Naive thymus-derived CD4-positive, alpha-beta T cell (primary cell): ENCODE measurements around the gene FBLN1. TPM values are rescaled to one million over a fixed set of nuclear protein-coding genes. Genes with fewer than 3 reads are reported as not detected.

Experiments
- ATAC-seq: fragments of 150-1000 bp; cut with Tn5 transposase; 2 replicates; pipeline ENCODE4 v1.10.0; 2021; ENCODE audit warnings: mild to moderate bottlenecking, moderate library complexity
- CTCF ChIA-PET: fragments of 350-600 bp; sonication (Branson Sonifier 250); formaldehyde crosslinking; loops from one replicate; lab custom pipeline; 2021; ENCODE audit warnings: antibody characterized with exemption; lab: Charles Lee
- POLR2A ChIA-PET: fragments of 350-600 bp; sonication (Branson Sonifier 250); formaldehyde crosslinking; loops from one replicate; lab custom pipeline; 2021; ENCODE audit warnings: antibody characterized with exemption, inconsistent platforms; lab: Charles Lee
- DNase-seq, 9 donors: peaks; one replicate each; pipeline versions ENCODE4 v3.0.0 to v3.0.0-alpha.2; 2020 to 2022; ENCODE audit warnings: mixed read lengths in 1 of 9
- H3K27ac ChIP-seq: one replicate; pipeline ENCODE4 v1.7.0; 2013; ENCODE audit warnings: mild to moderate bottlenecking, low read depth, low read length, moderate library complexity
- H3K27me3 ChIP-seq, 2 donors: one replicate each; pipeline ENCODE4 v1.7.0; 2013; ENCODE audit warnings: low read length in 2 of 2, mild to moderate bottlenecking in 2 of 2, moderate library complexity in 2 of 2; ENCODE audit not compliant: control insufficient read depth in 2 of 2, insufficient read depth in 2 of 2
- H3K36me3 ChIP-seq, 3 experiments: 1 replicate in 2 of 3; 2 replicates in 1 of 3; pipeline ENCODE4 v1.7.0; 2013; ENCODE audit warnings: low read length in 3 of 3, mild to moderate bottlenecking in 3 of 3, moderate library complexity in 1 of 3; ENCODE audit not compliant: insufficient read depth in 3 of 3, control insufficient read depth in 2 of 3
- H3K4me1 ChIP-seq, 2 donors: one replicate each; pipeline ENCODE4 v1.7.0; 2013; ENCODE audit warnings: low read length in 2 of 2, mild to moderate bottlenecking in 2 of 2, moderate library complexity in 1 of 2; ENCODE audit not compliant: control insufficient read depth in 2 of 2, insufficient read depth in 2 of 2
- H3K4me3 ChIP-seq: 2 replicates; pipeline ENCODE4 v1.7.0; 2013; ENCODE audit warnings: mild to moderate bottlenecking, low read length
- H3K9me3 ChIP-seq, 3 experiments: 1 replicate in 2 of 3; 2 replicates in 1 of 3; pipeline ENCODE4 v1.7.0; 2013; ENCODE audit warnings: low read length in 3 of 3; ENCODE audit not compliant: control insufficient read depth in 2 of 3
- H3K27ac Mint-ChIP-seq, 9 donors: one replicate each; pipeline ENCODE4 v1.8.0; 2020 to 2022; ENCODE audit warnings: mixed read lengths in 9 of 9, mild to moderate bottlenecking in 8 of 9, moderate library complexity in 5 of 9, inconsistent platforms in 2 of 9
- H3K27me3 Mint-ChIP-seq, 5 donors: one replicate each; pipeline ENCODE4 v1.8.0; 2021 to 2022; ENCODE audit warnings: mixed read lengths in 5 of 5, mild to moderate bottlenecking in 1 of 5
- H3K36me3 Mint-ChIP-seq, 5 donors: one replicate each; pipeline ENCODE4 v1.8.0; 2020 to 2022; ENCODE audit warnings: mixed read lengths in 5 of 5, mild to moderate bottlenecking in 3 of 5, inconsistent platforms in 1 of 5
- H3K4me1 Mint-ChIP-seq, 7 donors: one replicate each; pipeline ENCODE4 v1.8.0; 2020 to 2022; ENCODE audit warnings: mixed read lengths in 7 of 7, mild to moderate bottlenecking in 3 of 7, inconsistent platforms in 1 of 7
- H3K4me3 Mint-ChIP-seq, 10 donors: one replicate each; pipeline ENCODE4 v1.8.0; 2020 to 2022; ENCODE audit warnings: mild to moderate bottlenecking in 10 of 10, mixed read lengths in 10 of 10, moderate library complexity in 6 of 10, inconsistent platforms in 2 of 10
- H3K9me3 Mint-ChIP-seq, 11 donors: one replicate each; pipeline ENCODE4 v1.8.0; 2020 to 2022; ENCODE audit warnings: mixed read lengths in 11 of 11, mild to moderate bottlenecking in 4 of 11, inconsistent platforms in 1 of 11, moderate library complexity in 1 of 11
- intact Hi-C, 2 donors: fragments of 100-400 bp; cut with micrococcal nuclease; formaldehyde crosslinking; loops; one replicate each; pipeline ENCODE4 v1.15.1; 2023
- polyA plus RNA-seq, 2 donors: library from polyadenylated mRNA; unstranded; fragments of 300-500 nt; fragmentation: Illumina TruSeq; gene quantifications; one replicate each; pipeline ENCODE4 v1.2.3, GENCODE V29; 2021
- total RNA-seq, 6 experiments: library from RNA in 5 of 6; stranded (reverse) in 5 of 6; gene quantifications; 1 replicate in 5 of 6; 2 replicates in 1 of 6; pipeline ENCODE4 v1.2.3 and lab custom pipeline; 2021 to 2026

FBLN1 gene
- total and polyA plus RNA-seq, 7 experiments from 2014 or later: 0.11 to 1.1 TPM; not detected in 5

DNA sequence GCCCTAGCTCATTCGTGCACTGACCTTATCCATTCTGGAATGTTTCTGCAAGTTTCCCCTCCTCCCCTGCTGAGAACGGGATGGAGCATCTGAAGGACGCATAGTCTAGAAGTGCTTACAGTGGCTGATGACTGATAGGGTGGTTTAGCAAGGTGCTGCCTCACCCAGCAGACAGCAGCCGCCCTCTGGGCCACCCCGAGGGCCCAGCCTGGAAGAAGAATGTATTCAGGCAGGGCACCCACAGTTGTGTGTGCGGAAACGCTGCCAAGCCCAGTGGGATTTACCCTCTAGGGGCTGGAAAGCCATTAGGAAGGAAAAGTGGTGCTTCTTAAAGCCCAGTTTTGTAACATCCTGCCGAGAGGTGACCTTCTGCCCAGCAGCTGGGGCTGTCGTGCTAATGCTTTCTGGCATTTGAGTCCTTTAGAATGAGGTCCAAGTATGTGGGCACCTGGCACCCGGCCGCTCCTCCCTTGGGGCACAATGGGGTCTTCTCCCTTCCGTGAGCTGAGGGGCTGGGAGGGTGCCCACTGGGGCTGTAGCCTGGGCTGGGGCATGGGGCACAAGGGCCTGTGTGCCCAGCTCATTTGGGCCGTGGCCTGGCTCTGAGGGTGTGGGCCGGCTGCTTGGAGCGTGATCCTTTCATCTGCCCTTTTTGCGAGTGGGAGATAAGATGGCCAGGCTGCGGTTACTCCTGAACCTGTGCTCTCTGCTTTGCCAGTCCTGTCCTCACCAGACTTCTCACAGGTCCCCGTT is 14.4 kb downstream of the FBLN1 start:
- no peak overlapping the region for H3K4me3 ChIP-seq
- no peaks in the 10 kb centered on the region for H3K9me3 Mint-ChIP-seq
- no peak for ATAC-seq
- CTCF ChIA-PET: no interaction called here
- H3K27ac Mint-ChIP-seq: no peak overlapping the region
- no peak overlapping the region for H3K27ac ChIP-seq
- H3K27me3 ChIP-seq: no peaks in the 10 kb centered on the region
- H3K4me1 ChIP-seq: no peaks in the 10 kb centered on the region
- H3K4me1 Mint-ChIP-seq: no peaks in the 10 kb centered on the region
- no peaks in the 10 kb centered on the region for H3K36me3 ChIP-seq
- no peak for DNase-seq
- H3K27me3 Mint-ChIP-seq: peaks cover 0 to 8% (median 0%) of the 10 kb centered on the region in 5 donors
- POLR2A ChIA-PET: no interaction called here
- intact Hi-C loops: no loop called here
- H3K4me3 Mint-ChIP-seq: no peak overlapping the region
- H3K9me3 ChIP-seq: no peaks in the 10 kb centered on the region
- H3K36me3 Mint-ChIP-seq: no peaks in the 10 kb centered on the region

DNA sequence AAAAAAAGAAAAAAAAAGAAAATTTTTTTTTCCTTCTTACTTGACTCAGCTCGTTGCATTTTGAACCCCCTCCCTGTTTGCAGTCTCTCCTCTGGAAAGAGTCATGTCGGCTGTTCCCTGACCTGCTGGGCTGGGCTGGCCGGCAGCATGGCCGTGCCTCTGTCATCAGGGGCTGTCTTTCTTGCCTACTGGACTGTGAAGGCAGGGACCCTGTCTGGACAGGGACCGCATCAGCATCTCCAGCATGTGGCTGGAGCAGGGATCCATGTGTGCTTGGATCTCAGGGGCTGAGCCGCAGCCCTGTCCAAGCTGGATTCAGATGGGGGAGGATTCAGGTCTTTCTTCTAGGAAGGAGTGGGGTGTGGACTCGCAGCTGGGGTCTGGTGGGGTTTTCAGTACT is 15.5 kb downstream of the FBLN1 start:
- H3K27me3 Mint-ChIP-seq: peaks cover 0 to 8% (median 0%) of the 10 kb centered on the region in 5 donors
- no peaks in the 10 kb centered on the region for H3K27me3 ChIP-seq
- POLR2A ChIA-PET: no interaction called here
- intact Hi-C loops: no loop called here
- H3K36me3 Mint-ChIP-seq: no peaks in the 10 kb centered on the region
- H3K4me1 Mint-ChIP-seq: no peaks in the 10 kb centered on the region
- no peaks in the 10 kb centered on the region for H3K36me3 ChIP-seq
- CTCF ChIA-PET: no interaction called here
- no peaks in the 10 kb centered on the region for H3K9me3 Mint-ChIP-seq
- H3K9me3 ChIP-seq: no peaks in the 10 kb centered on the region
- H3K27ac Mint-ChIP-seq: no peak overlapping the region
- no peak overlapping the region for H3K27ac ChIP-seq
- ATAC-seq (no peak), DNase-seq (no peak)
- H3K4me3 ChIP-seq: no peak overlapping the region
- H3K4me1 ChIP-seq: no peaks in the 10 kb centered on the region
- H3K4me3 Mint-ChIP-seq: no peak overlapping the region

DNA sequence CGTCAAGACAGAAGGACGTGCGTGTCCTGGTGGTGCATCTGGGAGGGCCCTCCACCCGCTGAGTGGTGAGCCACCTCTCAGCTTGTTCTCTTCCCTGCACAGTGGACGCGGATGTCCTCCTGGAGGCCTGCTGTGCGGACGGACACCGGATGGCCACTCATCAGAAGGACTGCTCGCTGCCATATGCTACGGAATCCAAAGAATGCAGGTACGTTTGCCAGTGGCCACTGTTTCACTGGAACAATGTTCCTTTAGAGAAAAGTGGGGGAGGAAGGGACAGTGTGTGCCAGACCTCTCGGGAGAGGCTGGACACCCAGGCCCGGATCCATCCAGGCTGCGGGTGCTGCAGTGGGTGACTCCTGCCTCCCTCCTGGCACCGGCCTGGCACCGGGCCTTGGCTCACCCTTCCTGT is 15.9 kb downstream of the FBLN1 start:
- Mint-ChIP-seq H3K4me1 (no peaks in the 10 kb centered on the region), H3K4me3 (no peak overlapping the region), H3K27me3 (peaks cover 0 to 8% (median 0%) of the 10 kb centered on the region in 5 donors), H3K9me3 (no peaks in the 10 kb centered on the region), H3K27ac (no peak overlapping the region), H3K36me3 (no peaks in the 10 kb centered on the region)
- no peak overlapping the region for H3K4me3 ChIP-seq
- ATAC-seq (no peak), DNase-seq (no peak)
- no peaks in the 10 kb centered on the region for H3K9me3 ChIP-seq
- intact Hi-C loops: no loop called here
- POLR2A ChIA-PET: no interaction called here
- CTCF ChIA-PET: no interaction called here
- H3K27me3 ChIP-seq: no peaks in the 10 kb centered on the region
- no peaks in the 10 kb centered on the region for H3K4me1 ChIP-seq
- H3K36me3 ChIP-seq: no peaks in the 10 kb centered on the region
- H3K27ac ChIP-seq: no peak overlapping the region

DNA sequence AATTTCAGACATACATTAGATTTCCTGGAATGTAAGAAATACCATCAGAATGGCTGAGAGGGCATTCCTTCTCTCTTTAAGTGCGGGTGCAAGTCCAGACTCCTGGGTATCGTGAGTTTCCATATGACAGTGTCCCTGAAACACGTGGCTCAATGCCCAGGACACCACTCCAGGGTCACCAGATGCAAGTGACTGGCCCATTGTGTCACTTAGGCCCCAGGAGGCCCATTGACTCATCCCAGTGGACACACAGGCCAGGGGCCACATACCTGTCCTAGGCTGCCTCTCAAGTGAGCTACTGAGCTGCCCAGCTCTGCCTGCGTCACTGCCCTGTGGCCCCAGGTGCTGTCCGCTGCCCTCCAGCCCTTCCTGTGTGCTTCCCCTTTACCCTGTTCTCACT is 18.5 kb downstream of the FBLN1 start:
- Mint-ChIP-seq H3K27ac (no peak overlapping the region), H3K4me1 (no peaks in the 10 kb centered on the region), H3K36me3 (no peaks in the 10 kb centered on the region), H3K9me3 (no peaks in the 10 kb centered on the region), H3K4me3 (no peak overlapping the region), H3K27me3 (peaks cover 0 to under 1% (median 0%) of the 10 kb centered on the region in 5 donors)
- Histone ChIP-seq H3K36me3 (no peaks in the 10 kb centered on the region), H3K9me3 (no peaks in the 10 kb centered on the region), H3K4me1 (no peaks in the 10 kb centered on the region), H3K4me3 (no peak overlapping the region), H3K27me3 (no peaks in the 10 kb centered on the region), H3K27ac (no peak overlapping the region)
- ChIA-PET CTCF (no interaction called here), POLR2A (no interaction called here)
- ATAC-seq (no peak), DNase-seq (no peak)
- intact Hi-C loops: no loop called here

DNA sequence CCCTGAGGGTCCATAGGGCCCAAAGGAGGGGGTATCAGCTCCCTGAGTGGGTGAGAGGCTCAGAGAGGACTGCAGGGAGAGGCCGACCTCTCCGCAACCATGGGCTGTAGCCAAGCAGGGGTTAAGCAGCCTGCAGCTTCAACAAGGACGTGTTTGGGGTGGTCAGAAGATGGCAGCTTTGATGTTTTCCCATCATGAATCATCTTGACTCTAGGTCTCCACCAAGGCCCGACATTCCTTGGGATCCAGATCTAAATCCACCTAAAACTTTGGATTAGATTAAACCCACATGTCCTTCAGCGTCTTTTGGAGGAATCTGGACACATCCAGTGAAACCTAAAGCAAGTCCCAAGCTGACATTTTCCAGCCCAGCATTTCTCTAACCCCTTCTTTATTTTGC is 19.8 kb downstream of the FBLN1 start:
- Mint-ChIP-seq H3K36me3 (no peaks in the 10 kb centered on the region), H3K27ac (no peak overlapping the region), H3K4me3 (no peak overlapping the region), H3K27me3 (no peaks in the 10 kb centered on the region), H3K9me3 (no peaks in the 10 kb centered on the region), H3K4me1 (no peaks in the 10 kb centered on the region)
- Histone ChIP-seq H3K36me3 (no peaks in the 10 kb centered on the region), H3K27me3 (no peaks in the 10 kb centered on the region), H3K27ac (no peak overlapping the region), H3K9me3 (no peaks in the 10 kb centered on the region), H3K4me3 (no peak overlapping the region), H3K4me1 (no peaks in the 10 kb centered on the region)
- no peak for DNase-seq
- POLR2A ChIA-PET: no interaction called here
- ATAC-seq: no peak
- intact Hi-C loops: no loop called here
- CTCF ChIA-PET: no interaction called here

DNA sequence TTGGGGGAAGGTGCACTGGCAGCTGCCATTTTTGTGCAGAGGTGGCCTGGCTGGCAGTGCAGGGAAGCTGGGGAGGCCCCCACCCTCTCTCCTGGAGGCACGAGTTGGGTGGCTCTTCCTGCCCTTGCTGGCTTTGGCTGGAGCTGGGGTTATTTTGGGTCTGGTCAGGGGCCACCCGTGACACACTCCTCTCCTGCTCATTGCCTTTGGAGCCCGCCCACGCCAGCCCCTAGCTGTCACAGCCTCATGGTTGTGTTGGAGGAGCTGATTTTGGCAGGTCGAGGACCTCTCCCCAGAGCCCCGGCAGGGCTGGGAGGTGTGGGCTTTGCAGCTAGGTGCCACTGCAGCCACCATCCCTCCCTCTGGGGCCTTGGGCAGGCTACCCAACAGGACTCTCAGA is 21.5 kb downstream of the FBLN1 start:
- Histone ChIP-seq H3K9me3 (no peaks in the 10 kb centered on the region), H3K27ac (no peak overlapping the region), H3K4me3 (no peak overlapping the region), H3K4me1 (no peaks in the 10 kb centered on the region), H3K36me3 (no peaks in the 10 kb centered on the region), H3K27me3 (no peaks in the 10 kb centered on the region)
- no peaks in the 10 kb centered on the region for H3K9me3 Mint-ChIP-seq
- DNase-seq (no peak), ATAC-seq (no peak)
- POLR2A ChIA-PET: no interaction called here
- no peaks in the 10 kb centered on the region for H3K36me3 Mint-ChIP-seq
- CTCF ChIA-PET: interaction anchor here (0.6 kb wide), 2 partner anchors 82 to 1871 kb away, joined by 3 to 7 read pairs; no protein-coding TSS in a partner anchor
- intact Hi-C loops: no loop called here
- H3K27me3 Mint-ChIP-seq: no peaks in the 10 kb centered on the region
- no peak overlapping the region for H3K4me3 Mint-ChIP-seq
- H3K27ac Mint-ChIP-seq: no peak overlapping the region
- H3K4me1 Mint-ChIP-seq: no peaks in the 10 kb centered on the region

DNA sequence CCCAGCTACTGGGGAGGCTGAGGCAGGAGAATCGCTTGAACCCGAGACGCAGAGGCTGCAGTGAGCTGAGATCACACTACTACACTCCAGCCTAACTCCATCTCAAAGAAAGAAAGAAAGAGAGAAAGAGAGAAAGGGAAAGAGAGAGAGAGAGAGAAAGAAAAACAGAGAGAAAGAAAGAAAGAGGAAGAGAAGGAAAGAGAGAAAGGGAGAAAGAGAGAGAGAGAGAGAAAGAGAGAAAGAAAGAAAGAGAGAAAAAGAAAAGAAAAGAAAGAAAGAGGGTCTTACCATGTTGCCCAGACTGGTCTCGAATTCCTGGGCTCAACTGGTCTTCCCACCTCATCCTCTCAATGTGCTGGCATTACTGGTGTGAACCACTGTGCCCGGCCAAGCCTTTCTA is 22.3 kb downstream of the FBLN1 start:
- Histone ChIP-seq H3K9me3 (no peaks in the 10 kb centered on the region), H3K4me1 (no peaks in the 10 kb centered on the region), H3K27me3 (no peaks in the 10 kb centered on the region), H3K36me3 (no peaks in the 10 kb centered on the region), H3K27ac (no peak overlapping the region), H3K4me3 (no peak overlapping the region)
- Mint-ChIP-seq H3K9me3 (no peaks in the 10 kb centered on the region), H3K4me1 (no peaks in the 10 kb centered on the region), H3K27ac (peak overlapping the region in 1 of 9 donors; percentile 43), H3K4me3 (no peak overlapping the region), H3K36me3 (no peaks in the 10 kb centered on the region), H3K27me3 (no peaks in the 10 kb centered on the region)
- intact Hi-C loops: no loop called here
- ChIA-PET CTCF (no interaction called here), POLR2A (no interaction called here)
- ATAC-seq: no peak
- DNase-seq: no peak
